Hepatocyte (in vitro differentiated cells): ENCODE results near the gene GRM4. TPM values are rescaled to one million over a fixed set of nuclear protein-coding genes. Genes with fewer than 3 reads are reported as not detected.

Experiments
- DNase-seq: peaks from one replicate; pipeline ENCODE4 v3.0.0-alpha.2; 2016; ENCODE audit warnings: low spot score
- H2AFZ ChIP-seq: fragments of 200-600 bp; sonication (generic); 2 replicates; pipeline ENCODE4 v1.6.0; 2016; ENCODE audit warnings: antibody characterized with exemption, mild to moderate bottlenecking
- H3K27ac ChIP-seq: fragments of 200-600 bp; sonication (generic); 2 replicates; pipeline ENCODE4 v1.5.1; 2016; ENCODE audit warnings: mild to moderate bottlenecking
- H3K27me3 ChIP-seq: fragments of 200-600 bp; sonication (generic); 2 replicates; pipeline ENCODE4 v1.6.1; 2016
- H3K36me3 ChIP-seq: fragments of 200-600 bp; sonication (generic); replicated peaks from 2 replicates; pipeline ENCODE4 v1.5.1; 2016; ENCODE audit warnings: low read depth; ENCODE audit not compliant: insufficient read depth
- H3K4me1 ChIP-seq: fragments of 200-600 bp; sonication (generic); 2 replicates; pipeline ENCODE4 v1.5.1; 2016; ENCODE audit warnings: mild to moderate bottlenecking, moderate library complexity; ENCODE audit not compliant: insufficient read depth
- H3K4me2 ChIP-seq: fragments of 200-600 bp; sonication (generic); 2 replicates; pipeline ENCODE4 v1.6.0; 2016
- H3K4me3 ChIP-seq: fragments of 200-600 bp; sonication (generic); 2 replicates; pipeline ENCODE4 v1.5.1; 2016; ENCODE audit warnings: mild to moderate bottlenecking
- H3K79me2 ChIP-seq: fragments of 200-600 bp; sonication (generic); 2 replicates; pipeline ENCODE4 v1.6.0; 2017; ENCODE audit warnings: mild to moderate bottlenecking
- H3K9me2 ChIP-seq: fragments of 200-600 bp; sonication (generic); replicated peaks from 2 replicates; pipeline ENCODE4 v1.6.0; 2017; ENCODE audit warnings: mild to moderate bottlenecking; ENCODE audit not compliant: insufficient read depth
- H3K9me3 ChIP-seq: fragments of 200-600 bp; sonication (generic); 2 replicates; pipeline ENCODE4 v1.5.1; 2016; ENCODE audit warnings: low read depth, mild to moderate bottlenecking
- H4K20me1 ChIP-seq: fragments of 200-600 bp; sonication (generic); 2 replicates; pipeline ENCODE4 v1.6.0; 2016; ENCODE audit warnings: mild to moderate bottlenecking; ENCODE audit not compliant: insufficient read depth, poor library complexity, severe bottlenecking
- CTCF ChIP-seq: fragments of 200-600 bp; sonication (generic); IDR thresholded peaks from 2 replicates; pipeline ENCODE4 v1.5.1; 2016; ENCODE audit warnings: antibody characterized with exemption, mild to moderate bottlenecking; ENCODE audit not compliant: poor library complexity
- EZH2 ChIP-seq: fragments of 200-600 bp; sonication (generic); IDR thresholded peaks from 2 replicates; pipeline ENCODE4 v1.6.1; 2016; ENCODE audit warnings: antibody characterized with exemption, mild to moderate bottlenecking, borderline replicate concordance
- EZH2phosphoT487 ChIP-seq: fragments of 200-600 bp; sonication (generic); IDR thresholded peaks from one replicate; pipeline ENCODE4 v1.6.1; 2018; ENCODE audit warnings: antibody characterized with exemption, mild to moderate bottlenecking, low read depth, moderate library complexity; ENCODE audit not compliant: unreplicated experiment, severe bottlenecking
- WGBS: methylation state at CpG from one replicate; pipeline ENCODE4 v1.1.6; 2016; ENCODE audit warnings: low lambda C conversion rate; ENCODE audit errors: missing lambda C conversion rate; 5-methylcytosine and 5-hydroxymethylcytosine counted together
- polyA plus RNA-seq: library from polyadenylated mRNA; unstranded; fragments of >200 nt; fragmentation: Nextera tagmentation; extraction: Ambion mirVana; gene quantifications from 2 replicates; pipeline ENCODE4 v1.2.1, GENCODE V29; 2016
- total RNA-seq: library from RNA; depleted of rRNA; stranded (reverse); fragments of >200 nt; gene quantifications from 2 replicates; pipeline ENCODE4 v1.2.3, GENCODE V29; 2014

Gene GRM4
- total and polyA plus RNA-seq, 2 experiments from 2014 or later = 0.03 TPM; not detected in 1

DNA sequence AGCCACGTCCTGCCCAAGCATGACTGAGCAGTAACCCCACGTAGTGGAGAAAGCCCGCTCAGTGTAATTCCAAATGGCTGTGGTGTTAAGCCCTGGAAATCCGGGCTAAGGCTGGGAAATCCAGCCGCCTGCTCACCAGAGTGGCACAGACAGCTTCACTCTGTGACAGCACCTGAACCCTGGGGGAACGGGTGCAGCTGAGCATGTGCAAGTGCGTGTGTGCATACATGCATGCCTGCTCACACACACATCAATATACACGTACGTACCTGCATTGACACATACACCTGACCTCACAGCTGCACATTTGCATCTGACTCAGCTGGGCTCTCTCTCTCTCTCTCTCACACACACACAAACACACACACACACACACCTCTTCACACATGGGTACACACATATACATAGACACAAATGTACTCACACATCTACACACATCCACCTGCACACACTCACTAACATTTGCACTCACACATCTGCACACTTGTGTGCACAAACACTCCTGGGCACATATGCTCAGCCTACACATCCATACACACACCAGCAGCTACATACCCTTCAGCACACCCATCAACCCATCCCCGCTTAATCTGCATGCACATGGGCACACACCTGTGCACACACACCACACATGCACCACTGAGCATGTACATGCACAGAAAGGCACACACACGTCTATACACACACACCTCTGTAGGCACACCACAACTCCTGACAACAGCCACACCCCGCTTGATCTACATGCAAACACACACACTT lies 114.1 kb downstream of the GRM4 start:
- Histone ChIP-seq H3K9me3 (no peaks in the 10 kb centered on the region), H4K20me1 (no peaks in the 10 kb centered on the region), H3K9me2 (no peaks in the 10 kb centered on the region), H3K4me3 (no peak overlapping the region), H3K79me2 (no peaks in the 10 kb centered on the region), H3K27me3 (no peaks in the 10 kb centered on the region), H3K27ac (no peak overlapping the region), H3K4me1 (no peaks in the 10 kb centered on the region), H3K36me3 (no peaks in the 10 kb centered on the region), H3K4me2 (no peak overlapping the region), H2AFZ (no peak overlapping the region)
- 76% methylated on average over 12 of the region's 12 CpGs for WGBS
- TF ChIP-seq EZH2phosphoT487 = no peak
- no peak for TF ChIP-seq EZH2
- no peak for TF ChIP-seq CTCF
- DNase-seq = no peak

DNA sequence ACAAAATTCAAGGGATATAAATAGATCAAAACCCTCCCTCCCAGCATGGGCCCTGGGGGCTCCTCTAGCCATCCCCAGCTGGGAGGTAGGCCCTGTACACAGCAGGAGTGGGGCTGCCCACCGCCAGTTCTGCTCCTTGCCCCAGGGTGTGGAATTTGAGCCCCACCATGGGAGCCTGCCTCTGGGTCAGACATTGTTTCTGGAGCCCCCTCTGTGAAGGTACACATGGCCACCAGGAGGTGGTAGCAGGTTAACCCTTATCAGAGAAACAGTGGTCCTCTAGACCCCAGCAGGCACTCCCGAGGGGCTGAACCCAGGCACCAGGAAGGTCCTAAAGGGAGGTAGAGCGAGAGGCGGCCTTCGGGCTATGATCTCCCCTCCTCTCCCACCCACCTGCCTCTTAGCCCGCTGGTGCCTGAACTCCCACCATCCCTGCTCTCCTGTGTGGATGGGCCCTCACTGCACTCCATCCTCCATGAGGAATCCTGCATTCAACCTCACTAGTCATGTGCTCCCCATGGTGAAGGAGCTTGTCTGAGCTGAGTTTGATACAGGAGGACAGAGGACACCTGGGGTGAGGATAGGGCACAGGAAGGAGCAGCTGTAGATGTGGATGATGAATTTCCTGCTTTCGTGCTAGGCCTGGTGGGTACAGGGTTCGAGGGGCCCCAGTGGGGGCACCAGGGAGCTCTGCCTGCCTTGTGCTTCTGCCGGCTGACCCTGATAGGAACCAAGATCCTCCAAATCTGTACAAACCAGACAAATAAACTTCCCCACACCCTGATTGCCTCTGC lies 114.9 kb downstream of the GRM4 start:
- WGBS = 81% methylated on average over 9 of the region's 9 CpGs
- TF ChIP-seq EZH2phosphoT487 = no peak
- no peak for TF ChIP-seq CTCF
- no peak for TF ChIP-seq EZH2
- DNase-seq = no peak
- Histone ChIP-seq H3K79me2 (no peaks in the 10 kb centered on the region), H3K4me3 (no peak overlapping the region), H3K27ac (no peak overlapping the region), H3K27me3 (no peaks in the 10 kb centered on the region), H3K9me3 (no peaks in the 10 kb centered on the region), H2AFZ (no peak overlapping the region), H3K9me2 (no peaks in the 10 kb centered on the region), H3K36me3 (no peaks in the 10 kb centered on the region), H3K4me1 (no peaks in the 10 kb centered on the region), H3K4me2 (no peak overlapping the region), H4K20me1 (no peaks in the 10 kb centered on the region)

DNA sequence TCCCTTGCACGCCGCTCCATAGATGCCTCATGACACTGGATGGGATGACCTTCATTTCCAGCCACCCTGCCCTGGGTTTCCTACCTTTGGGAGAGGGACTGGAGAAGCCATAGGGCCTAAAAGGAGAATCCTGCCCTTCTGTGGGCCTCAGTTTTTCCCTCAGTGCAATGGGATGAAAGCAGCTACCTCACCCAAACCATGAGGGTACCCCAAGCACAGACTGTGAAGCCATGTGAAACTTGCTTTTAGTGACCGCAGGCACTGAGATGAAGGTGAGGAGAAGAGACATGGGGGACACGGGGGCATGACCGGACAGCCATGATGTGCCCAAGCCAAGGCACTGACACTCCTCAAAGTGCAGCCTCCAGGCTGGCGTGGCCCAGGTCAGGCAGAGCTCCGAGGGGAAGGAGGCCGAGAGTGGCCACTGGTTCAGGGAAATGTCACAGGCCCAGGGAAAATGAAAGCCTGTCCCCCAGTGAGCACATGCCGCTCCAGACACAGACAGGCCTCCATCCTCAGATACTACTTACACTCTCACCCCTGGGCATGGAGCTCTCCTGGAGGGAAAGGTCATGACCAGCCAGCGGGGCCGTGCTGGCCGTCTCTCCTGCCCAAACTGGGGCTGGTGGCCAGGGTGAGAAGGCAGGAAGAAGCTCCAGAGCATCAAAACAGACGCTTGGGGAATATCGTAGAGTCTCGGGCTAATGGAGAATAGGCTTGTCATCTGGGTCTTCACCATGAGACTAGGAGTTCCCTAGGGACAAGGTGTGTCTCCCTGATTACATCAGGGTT lies 116.2 kb downstream of the GRM4 start:
- 93% methylated on average over 15 of the region's 15 CpGs for WGBS
- H3K9me3 ChIP-seq = no peaks in the 10 kb centered on the region
- no peak for TF ChIP-seq EZH2phosphoT487
- no peaks in the 10 kb centered on the region for H3K79me2 ChIP-seq
- no peaks in the 10 kb centered on the region for H3K9me2 ChIP-seq
- no peaks in the 10 kb centered on the region for H3K27me3 ChIP-seq
- no peak for DNase-seq
- no peaks in the 10 kb centered on the region for H3K4me1 ChIP-seq
- H3K4me2 ChIP-seq = no peak overlapping the region
- no peak overlapping the region for H2AFZ ChIP-seq
- H3K27ac ChIP-seq = no peak overlapping the region
- no peaks in the 10 kb centered on the region for H4K20me1 ChIP-seq
- H3K4me3 ChIP-seq = no peak overlapping the region
- H3K36me3 ChIP-seq = no peaks in the 10 kb centered on the region
